ENCODE results near the gene SLC34A3. TPM values are rescaled to one million over a fixed set of nuclear protein-coding genes. Genes with fewer than 3 reads are reported as not detected.

SLC34A3 gene
- total RNA-seq, 4 donors from 2014 or later, result not detected

DNA sequence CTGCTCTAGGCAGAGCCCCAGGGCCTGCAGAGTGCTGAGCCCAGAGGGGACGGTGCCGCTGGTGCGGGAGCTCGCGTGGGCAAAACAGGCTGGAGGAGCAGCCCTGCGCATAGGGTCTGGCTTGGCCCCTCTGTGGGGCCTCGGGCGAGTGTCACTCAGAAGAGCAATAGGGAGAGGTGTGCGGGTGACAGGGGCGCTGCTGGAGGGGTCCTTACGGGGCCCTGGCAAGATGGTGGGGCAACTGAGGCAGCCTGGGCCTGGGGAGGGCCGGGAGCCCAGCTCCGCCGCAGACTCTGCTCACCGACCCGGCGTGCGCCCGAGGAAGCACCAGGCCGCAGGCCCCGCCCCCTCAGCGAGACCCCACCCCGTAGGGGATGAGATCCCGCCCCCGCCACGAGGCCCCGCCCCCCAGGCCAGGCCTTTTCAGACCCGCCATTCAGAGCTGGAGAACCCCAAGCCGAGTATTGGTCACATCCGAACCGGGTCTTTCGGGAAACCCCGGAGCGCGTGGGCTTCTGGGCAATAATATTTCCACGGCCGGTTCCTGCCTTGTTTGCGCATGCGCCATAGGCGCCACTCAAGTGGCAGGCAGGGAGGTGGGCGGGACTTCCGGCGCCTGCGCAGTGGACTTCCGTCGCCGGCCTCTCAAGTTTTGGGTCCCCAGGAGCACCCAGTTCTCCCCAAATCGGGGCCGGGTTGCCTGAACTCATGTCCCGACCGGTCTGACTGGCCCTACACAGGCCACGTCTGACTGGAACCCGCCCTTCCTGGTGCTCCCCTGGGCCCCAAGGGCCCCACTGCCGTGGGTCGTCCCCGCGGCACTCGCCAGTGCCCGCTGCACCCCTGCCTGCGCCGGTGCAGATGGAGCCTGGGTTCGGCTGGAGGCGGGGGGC lies 7.4 kb upstream of the SLC34A3 start:
- Histone ChIP-seq H3K9me3 (no peaks in the 10 kb centered on the region), H3K4me1 (peaks cover 18 to 49% (median 39%) of the 10 kb centered on the region in 4 donors), H3K27ac (peak overlapping the region; percentile 91 to 96 (median 92)), H3K36me3 (no peaks in the 10 kb centered on the region), H3K27me3 (peaks cover 4% of the 10 kb centered on the region), H3K4me3 (peak overlapping the region; percentile 56 to 98 (median 70))
- in situ Hi-C loops (cut with MboI; ENCODE audit: low pct_ligation_motif_present in 1 of 4, low pct_unique_long_range_greater_than_20kb in 1 of 4, low sequenced_read_pairs in 3 of 4), result loop anchor here in 2 of 4 donors (10.0 to 25.0 kb wide), 2 partner anchors 99 to 111 kb away; partner anchors contain the start of gene DPP7 (in 1 of the 2)
- peak; percentile 61 to 69 (median 66) for TF ChIP-seq POLR2AphosphoS5 (IDR thresholded peaks at IDR 0.05)
- no peak for TF ChIP-seq EP300 (IDR thresholded peaks at IDR 0.05; ENCODE audit: low read depth)
- TF ChIP-seq POLR2A (IDR thresholded peaks at IDR 0.05), result peak; percentile 63
- TF ChIP-seq, protein P1, sequence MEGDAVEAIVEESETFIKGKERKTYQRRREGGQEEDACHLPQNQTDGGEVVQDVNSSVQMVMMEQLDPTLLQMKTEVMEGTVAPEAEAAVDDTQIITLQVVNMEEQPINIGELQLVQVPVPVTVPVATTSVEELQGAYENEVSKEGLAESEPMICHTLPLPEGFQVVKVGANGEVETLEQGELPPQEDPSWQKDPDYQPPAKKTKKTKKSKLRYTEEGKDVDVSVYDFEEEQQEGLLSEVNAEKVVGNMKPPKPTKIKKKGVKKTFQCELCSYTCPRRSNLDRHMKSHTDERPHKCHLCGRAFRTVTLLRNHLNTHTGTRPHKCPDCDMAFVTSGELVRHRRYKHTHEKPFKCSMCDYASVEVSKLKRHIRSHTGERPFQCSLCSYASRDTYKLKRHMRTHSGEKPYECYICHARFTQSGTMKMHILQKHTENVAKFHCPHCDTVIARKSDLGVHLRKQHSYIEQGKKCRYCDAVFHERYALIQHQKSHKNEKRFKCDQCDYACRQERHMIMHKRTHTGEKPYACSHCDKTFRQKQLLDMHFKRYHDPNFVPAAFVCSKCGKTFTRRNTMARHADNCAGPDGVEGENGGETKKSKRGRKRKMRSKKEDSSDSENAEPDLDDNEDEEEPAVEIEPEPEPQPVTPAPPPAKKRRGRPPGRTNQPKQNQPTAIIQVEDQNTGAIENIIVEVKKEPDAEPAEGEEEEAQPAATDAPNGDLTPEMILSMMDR (IDR thresholded peaks at IDR 0.05), result no peak
- peak; percentile 97 for DNase-seq
- intact Hi-C loops (cut with DNase I; ENCODE audit: low total_unique reads), result no loop called here
- WGBS, 2 donors (ENCODE audit: low coverage in 1 of 2), result 2% methylated on average over 34 of the region's 63 CpGs; no CpG with 5 or more reads in 1 of the 2 donors

GRCh38 chr9:137224830-137225694 lies 5.6 kb upstream of the SLC34A3 start, which contains the start of gene CYSRT1:
TSS of gene CYSRT1 (plus strand) at chr9:137225174. CDS start at chr9:137225622, 448 bp downstream.
- H3K4me3 ChIP-seq, result peak within 1 kb of the TSS; percentile 56 to 98 (median 70)
- intact Hi-C loops (cut with DNase I; ENCODE audit: low total_unique reads), result loop anchor here (5.0 kb wide), 1 partner anchor 98 kb away; no protein-coding TSS in a partner anchor
- 47% methylated on average over 20 of the region's 23 CpGs; no CpG with 5 or more reads in 1 of the 2 donors for WGBS, 2 donors (ENCODE audit: low coverage in 1 of 2)
- H3K27me3 ChIP-seq, result peaks cover 21% of the 10 kb centered on the region
- TF ChIP-seq POLR2A (IDR thresholded peaks at IDR 0.05), result no peak
- no peak for TF ChIP-seq EP300 (IDR thresholded peaks at IDR 0.05; ENCODE audit: low read depth)
- no peak for TF ChIP-seq POLR2AphosphoS5 (IDR thresholded peaks at IDR 0.05)
- TF ChIP-seq, protein P1 (IDR thresholded peaks at IDR 0.05), result no peak
- no peak for DNase-seq
- peak within 1 kb of the TSS; percentile 91 to 96 (median 92) for H3K27ac ChIP-seq
- in situ Hi-C loops (cut with MboI; ENCODE audit: low pct_ligation_motif_present in 1 of 4, low pct_unique_long_range_greater_than_20kb in 1 of 4, low sequenced_read_pairs in 3 of 4), result loop anchor here in 2 of 4 donors (10.0 to 25.0 kb wide), 2 partner anchors 100 to 113 kb away; partner anchors contain the start of gene DPP7 (in 1 of the 2)
- H3K4me1 ChIP-seq, result peaks cover 18 to 49% (median 36%) of the 10 kb centered on the region in 4 donors
- no peaks in the 10 kb centered on the region for H3K36me3 ChIP-seq
- H3K9me3 ChIP-seq, result no peaks in the 10 kb centered on the region

DNA sequence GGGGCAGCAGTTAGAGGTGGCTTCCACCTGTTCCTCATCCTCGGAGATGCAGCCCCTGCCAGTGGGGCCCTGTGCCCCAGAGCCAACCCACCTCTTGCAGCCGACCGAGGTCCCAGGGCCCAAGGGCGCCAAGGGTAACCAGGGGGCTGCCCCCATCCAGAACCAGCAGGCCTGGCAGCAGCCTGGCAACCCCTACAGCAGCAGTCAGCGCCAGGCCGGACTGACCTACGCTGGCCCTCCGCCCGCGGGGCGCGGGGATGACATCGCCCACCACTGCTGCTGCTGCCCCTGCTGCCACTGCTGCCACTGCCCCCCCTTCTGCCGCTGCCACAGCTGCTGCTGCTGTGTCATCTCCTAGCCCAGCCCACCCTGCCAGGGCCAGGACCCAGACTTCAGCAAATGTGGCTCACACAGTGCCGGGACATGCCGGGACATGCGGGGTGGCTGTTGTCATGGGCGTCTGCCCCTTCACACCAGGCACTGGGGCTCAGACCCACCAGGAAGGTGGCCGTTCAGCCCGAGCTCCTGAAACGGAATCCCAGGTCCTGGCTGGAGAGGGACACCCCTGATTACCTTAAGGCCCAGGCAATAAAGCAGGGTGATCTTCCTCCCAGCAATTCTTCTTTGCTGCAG lies 4.9 kb upstream of the SLC34A3 start:
- WGBS, 2 donors (ENCODE audit: low coverage in 1 of 2), result 85% methylated on average over 14 of the region's 21 CpGs; no CpG with 5 or more reads in 1 of the 2 donors
- Histone ChIP-seq H3K4me3 (no peak overlapping the region), H3K9me3 (no peaks in the 10 kb centered on the region), H3K27me3 (peaks cover 29% of the 10 kb centered on the region), H3K36me3 (no peaks in the 10 kb centered on the region), H3K4me1 (peaks cover 18 to 54% (median 38%) of the 10 kb centered on the region in 4 donors), H3K27ac (no peak overlapping the region)
- no peak for DNase-seq
- in situ Hi-C loops (cut with MboI; ENCODE audit: low pct_ligation_motif_present in 1 of 4, low pct_unique_long_range_greater_than_20kb in 1 of 4, low sequenced_read_pairs in 3 of 4), result loop anchor here in 1 of 4 donors (10.0 kb wide), 1 partner anchor 101 kb away; no protein-coding TSS in a partner anchor
- TF ChIP-seq POLR2AphosphoS5 (IDR thresholded peaks at IDR 0.05), result no peak
- no peak for TF ChIP-seq EP300 (IDR thresholded peaks at IDR 0.05; ENCODE audit: low read depth)
- no peak for TF ChIP-seq POLR2A (IDR thresholded peaks at IDR 0.05)
- TF ChIP-seq, protein P1 (IDR thresholded peaks at IDR 0.05), result no peak
- intact Hi-C loops (cut with DNase I; ENCODE audit: low total_unique reads), result loop anchor here (5.0 kb wide), 1 partner anchor 99 kb away; no protein-coding TSS in a partner anchor
